GM12872 (cell line): Measurements from ENCODE around the gene RPS14.

ENCODE experiments used
- CTCF ChIP-seq: IDR thresholded peaks from 3 replicates; pipeline ENCODE4 v1.5.1; 2011; ENCODE audit warnings: low read depth, mild to moderate bottlenecking, low read length, moderate library complexity; ENCODE audit not compliant: insufficient read depth

Gene RPS14

GRCh38 chr5:150440948-150441812 lies 8.4 kb downstream of the RPS14 start:
- TF ChIP-seq CTCF: no peak

GRCh38 chr5:150438873-150439546 lies 10.5 kb downstream of the RPS14 start:
- TF ChIP-seq CTCF: peak; percentile 79

- TF ChIP-seq CTCF: peak; percentile 89
Observed at GRCh38 chr5:150436141-150436680, 13.3 kb downstream of the RPS14 start.

- TF ChIP-seq CTCF: no peak
Observed at GRCh38 chr5:150434464-150434863, 15.1 kb downstream of the RPS14 start.

GRCh38 chr5:150431574-150431973 lies 18.0 kb downstream of the RPS14 start:
- TF ChIP-seq CTCF: no peak

GRCh38 chr5:150431048-150431447 lies 18.5 kb downstream of the RPS14 start:
- TF ChIP-seq CTCF: no peak

- TF ChIP-seq CTCF: no peak
Observed at GRCh38 chr5:150429410-150429873, 20.1 kb downstream of the RPS14 start.
